Measurements from ENCODE around the gene AP4B1. TPM values are rescaled to one million over a fixed set of nuclear protein-coding genes. Genes with fewer than 3 reads are reported as not detected.
A peak's percentile ranks its signal among the peaks of the same experiment; 100 is the strongest.
"Not testable (repeated sequence)": the region's sequence is repeated elsewhere in the genome, so short reads cannot be mapped to it uniquely, and the experiment has no call there.

AP4B1 gene
- total RNA-seq: 12.2 TPM
- long read RNA-seq, transcript AP4B1-204 (10 exons, 2,818 nt): major isoform, 6 of 10 reads
- long read RNA-seq, partial matches to known transcripts: 2 of 10 reads
- long read RNA-seq, other reads (novel, unspliced or antisense): 1 of 10 reads

- intact Hi-C loops (cut with DNase I): loop anchor here (1.0 to 5.0 kb wide), 3 partner anchors 24 to 93 kb away; partner anchors contain the start of genes HIPK1 and RSBN1
- ATAC-seq (peak; percentile 99), DNase-seq (ENCODE audit: missing footprints) (peak; percentile 100)
Measured at GRCh38 chr1:113904674-113905434, at the start of gene AP4B1, which contains the start of gene DCLRE1B. TSS of gene AP4B1 (minus strand) at chr1:113904799. CDS start at chr1:113904717, 82 bp downstream. TSS of gene DCLRE1B (plus strand) at chr1:113905326. CDS start at chr1:113905587, 261 bp downstream.

- ATAC-seq (no peak), DNase-seq (ENCODE audit: missing footprints) (no peak)
- intact Hi-C loops (cut with DNase I): no loop called here
Measured at GRCh38 chr1:113951719-113952118, 47.1 kb upstream of the AP4B1 start.

- DNase-seq (ENCODE audit: missing footprints) (no peak), ATAC-seq (no peak)
- intact Hi-C loops (cut with DNase I): no loop called here
Measured at GRCh38 chr1:113950908-113951307, 46.3 kb upstream of the AP4B1 start.

GRCh38 chr1:113949007-113949406 is 44.4 kb upstream of the AP4B1 start:
- DNase-seq (ENCODE audit: missing footprints) (peak; percentile 40), ATAC-seq (no peak)
- intact Hi-C loops (cut with DNase I): no loop called here

DNA sequence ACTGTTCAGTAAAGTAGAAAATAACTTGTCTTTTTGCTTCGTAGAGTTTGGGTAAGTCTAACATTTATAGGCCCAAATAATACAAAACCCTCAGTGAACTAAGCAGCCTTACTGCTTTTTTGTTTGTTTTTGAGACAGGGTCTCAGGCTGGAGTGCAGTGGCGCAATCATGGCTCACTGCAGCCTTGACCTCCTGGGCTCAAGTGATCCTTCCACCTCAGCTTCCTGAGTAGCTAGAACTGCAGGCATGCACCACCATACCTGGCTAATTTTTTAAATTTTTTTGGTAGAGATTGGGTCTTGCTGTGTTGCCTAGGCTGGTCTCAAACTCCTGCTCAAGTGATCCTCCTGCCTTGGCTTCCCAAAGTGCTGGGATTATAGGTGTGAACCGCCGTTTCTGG is 43.6 kb upstream of the AP4B1 start:
- intact Hi-C loops (cut with DNase I); ATAC-seq; DNase-seq (ENCODE audit: missing footprints): not testable (repeated sequence)

- intact Hi-C loops (cut with DNase I): no loop called here
- no peak for ATAC-seq
- DNase-seq (ENCODE audit: missing footprints): no peak
Measured at GRCh38 chr1:113947388-113948107, 42.9 kb upstream of the AP4B1 start.

DNA sequence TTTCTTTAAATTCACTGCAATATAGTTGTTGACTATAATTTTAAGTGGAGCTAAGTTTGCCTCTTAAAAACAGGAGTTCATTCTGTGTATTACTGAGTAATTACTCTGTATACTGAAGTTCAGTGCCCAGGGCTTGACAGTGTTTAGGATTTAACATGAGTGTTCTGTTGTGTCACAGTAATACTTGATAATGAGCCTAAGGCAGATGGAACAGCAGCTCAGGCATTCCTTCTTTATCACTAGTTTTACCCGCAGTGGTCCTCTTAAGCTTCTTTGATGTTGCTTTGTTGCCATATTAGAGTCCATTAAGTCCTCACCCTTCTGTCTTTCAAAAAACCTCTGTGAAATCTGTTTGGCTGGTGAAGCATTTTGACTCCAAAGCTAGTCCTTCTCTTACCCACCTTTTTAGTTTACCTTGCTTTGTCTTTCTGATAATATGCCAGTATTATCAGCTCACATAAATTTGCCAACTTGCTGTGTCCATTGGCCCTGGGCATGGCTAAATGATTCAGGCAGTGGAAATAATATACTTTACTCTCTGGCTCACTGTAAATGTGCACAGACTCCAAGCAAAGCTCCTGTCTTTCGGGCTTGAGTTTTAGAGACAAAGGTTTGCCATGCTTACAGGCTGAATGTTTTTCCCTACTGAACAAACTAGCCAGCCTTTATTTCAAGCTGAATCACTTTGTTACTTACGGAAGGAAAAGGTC is 42.2 kb upstream of the AP4B1 start:
- DNase-seq (ENCODE audit: missing footprints) (no peak), ATAC-seq (peak; percentile 23)
- intact Hi-C loops (cut with DNase I): no loop called here

DNA sequence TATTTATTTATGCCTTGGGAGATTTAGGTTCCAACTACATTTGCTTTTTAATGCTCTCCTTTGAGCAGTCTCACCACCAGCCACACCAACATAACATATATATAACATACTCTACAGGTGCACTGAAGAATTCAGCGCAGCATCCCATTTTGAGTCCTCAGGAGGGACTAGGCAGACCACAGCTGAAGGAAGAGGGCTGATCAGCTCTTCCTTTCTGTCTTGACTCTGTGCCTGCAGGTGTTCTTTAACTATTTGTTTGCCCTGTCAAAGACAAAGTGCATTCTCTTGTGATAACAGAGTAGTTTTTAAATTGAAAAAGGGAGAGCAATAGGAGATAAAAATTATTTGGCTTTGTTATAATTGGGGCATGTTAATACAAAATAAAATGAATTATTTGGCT is 41.5 kb upstream of the AP4B1 start:
- DNase-seq (ENCODE audit: missing footprints) (no peak), ATAC-seq (no peak)
- intact Hi-C loops (cut with DNase I): no loop called here

DNA sequence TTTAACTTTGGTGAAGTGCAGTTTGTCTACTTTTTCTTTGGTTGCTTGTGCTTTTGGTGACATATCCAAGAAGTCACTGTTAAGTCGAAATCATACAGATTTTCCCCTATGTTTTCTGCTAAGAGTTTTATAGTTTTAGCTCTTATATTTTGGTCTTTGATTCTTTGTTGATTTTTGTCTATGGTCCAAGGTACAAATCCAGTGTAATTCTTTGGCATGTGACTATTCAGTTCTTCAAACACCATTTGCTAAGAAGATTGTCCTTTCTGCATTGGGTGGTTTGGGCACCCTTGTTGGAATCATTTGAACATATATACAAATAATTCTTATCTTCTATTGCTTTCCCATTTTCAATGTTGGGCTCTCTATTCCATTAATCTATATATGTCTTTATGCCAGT is 40.7 kb upstream of the AP4B1 start:
- ATAC-seq: no peak
- intact Hi-C loops (cut with DNase I): no loop called here
- no peak for DNase-seq (ENCODE audit: missing footprints)

DNA sequence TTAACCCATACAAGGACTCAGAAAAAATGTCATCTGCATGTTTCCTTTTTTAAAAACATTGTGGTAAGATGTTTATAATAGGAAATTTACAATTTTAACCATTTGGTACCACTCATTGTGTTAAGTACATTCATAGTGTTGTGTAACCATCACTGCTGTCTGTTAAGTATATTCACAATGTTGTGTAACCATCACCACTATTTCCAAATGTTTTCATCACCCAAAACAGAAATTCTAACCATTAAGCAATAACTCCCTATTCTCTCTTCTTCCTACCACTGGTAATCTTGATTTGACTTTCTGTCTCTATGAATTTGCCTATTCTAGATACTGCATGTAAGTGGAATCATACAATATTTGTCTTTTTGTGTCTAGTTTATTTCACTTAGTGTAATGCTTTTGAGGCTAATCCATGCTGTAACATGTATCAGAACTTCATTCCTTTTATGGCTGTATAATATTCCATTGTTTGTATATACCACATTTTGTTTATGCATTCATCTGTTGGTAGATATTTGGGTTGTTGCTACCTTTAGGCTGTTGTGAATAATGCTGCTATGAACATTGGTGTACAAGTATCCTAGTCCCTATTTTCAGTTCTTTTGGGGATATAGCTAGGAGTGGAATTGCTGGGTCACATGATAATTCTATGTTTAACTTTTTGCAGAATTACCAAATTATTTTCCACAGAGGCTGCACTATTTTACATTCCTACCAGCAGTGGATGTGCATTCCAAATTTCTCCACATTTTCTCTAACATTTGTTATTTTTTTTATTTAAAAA is 38.6 kb upstream of the AP4B1 start:
- DNase-seq (ENCODE audit: missing footprints): no peak
- ATAC-seq: no peak
- intact Hi-C loops (cut with DNase I): no loop called here

- DNase-seq (ENCODE audit: missing footprints): no peak
- intact Hi-C loops (cut with DNase I): no loop called here
- ATAC-seq: no peak
Measured at GRCh38 chr1:113942527-113942926, 37.9 kb upstream of the AP4B1 start.

DNA sequence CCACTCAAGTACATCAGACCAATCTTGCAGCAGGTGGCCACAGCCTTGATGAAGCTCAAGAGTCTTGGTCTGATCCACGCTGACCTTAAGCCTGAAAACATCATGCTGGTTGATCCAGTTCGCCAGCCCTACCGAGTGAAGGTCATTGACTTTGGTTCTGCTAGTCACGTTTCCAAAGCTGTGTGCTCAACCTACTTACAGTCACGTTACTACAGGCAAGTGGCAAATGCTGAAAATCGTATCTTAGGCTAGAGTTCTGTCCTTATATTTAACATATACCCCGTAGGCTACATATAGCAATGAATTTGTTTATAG is 36.6 kb upstream of the AP4B1 start:
- ATAC-seq (no peak), DNase-seq (ENCODE audit: missing footprints) (no peak)
- intact Hi-C loops (cut with DNase I): no loop called here

GRCh38 chr1:113940365-113941244 is 36.0 kb upstream of the AP4B1 start:
- intact Hi-C loops (cut with DNase I): no loop called here
- ATAC-seq: no peak
- no peak for DNase-seq (ENCODE audit: missing footprints)

- DNase-seq (ENCODE audit: missing footprints) (no peak), ATAC-seq (no peak)
- intact Hi-C loops (cut with DNase I): no loop called here
Measured at GRCh38 chr1:113938192-113938591, 33.6 kb upstream of the AP4B1 start.

- ATAC-seq: no peak
- DNase-seq (ENCODE audit: missing footprints): no peak
- intact Hi-C loops (cut with DNase I): no loop called here
Measured at GRCh38 chr1:113937146-113937545, 32.5 kb upstream of the AP4B1 start.

DNA sequence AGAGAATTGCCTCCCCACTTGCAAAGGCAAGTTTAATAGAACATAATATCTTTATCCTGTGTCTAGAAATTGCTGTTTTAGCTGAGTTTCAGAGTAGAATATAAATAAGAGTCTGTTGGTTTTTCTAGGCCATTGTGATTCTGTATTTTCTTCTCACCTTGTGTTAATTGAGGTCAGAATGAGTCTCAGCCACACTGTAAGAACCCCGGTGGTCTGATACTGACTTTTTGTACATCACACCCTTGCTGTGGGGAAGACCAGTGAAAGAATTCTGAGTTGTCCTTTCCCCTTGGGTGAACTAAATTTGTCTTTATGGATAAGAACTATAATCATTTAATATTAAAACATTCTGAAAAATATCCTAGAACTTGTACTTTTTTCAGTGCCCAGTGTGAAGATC is 31.4 kb upstream of the AP4B1 start:
- intact Hi-C loops (cut with DNase I): no loop called here
- ATAC-seq (no peak), DNase-seq (ENCODE audit: missing footprints) (no peak)

DNA sequence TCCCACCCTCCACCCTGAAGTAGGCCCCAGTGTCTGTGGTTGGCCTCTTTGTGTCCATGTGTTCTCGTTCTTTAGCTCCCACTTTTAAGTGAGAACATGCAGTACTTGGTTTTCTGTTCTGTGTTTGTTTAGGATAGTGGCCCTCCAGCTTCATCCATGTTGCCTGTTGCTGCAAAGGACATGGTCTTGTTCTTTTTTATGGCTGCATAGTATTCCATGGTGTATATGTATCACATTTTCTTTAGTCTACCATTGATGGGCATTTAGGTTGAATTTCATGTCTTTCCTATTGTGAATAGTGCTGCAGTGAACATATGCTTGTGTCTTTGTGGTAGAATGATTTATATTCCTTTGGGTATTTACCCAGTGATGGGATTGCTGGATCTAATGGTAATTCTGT is 30.6 kb upstream of the AP4B1 start:
- intact Hi-C loops (cut with DNase I): no loop called here
- no peak for DNase-seq (ENCODE audit: missing footprints)
- no peak for ATAC-seq

DNA sequence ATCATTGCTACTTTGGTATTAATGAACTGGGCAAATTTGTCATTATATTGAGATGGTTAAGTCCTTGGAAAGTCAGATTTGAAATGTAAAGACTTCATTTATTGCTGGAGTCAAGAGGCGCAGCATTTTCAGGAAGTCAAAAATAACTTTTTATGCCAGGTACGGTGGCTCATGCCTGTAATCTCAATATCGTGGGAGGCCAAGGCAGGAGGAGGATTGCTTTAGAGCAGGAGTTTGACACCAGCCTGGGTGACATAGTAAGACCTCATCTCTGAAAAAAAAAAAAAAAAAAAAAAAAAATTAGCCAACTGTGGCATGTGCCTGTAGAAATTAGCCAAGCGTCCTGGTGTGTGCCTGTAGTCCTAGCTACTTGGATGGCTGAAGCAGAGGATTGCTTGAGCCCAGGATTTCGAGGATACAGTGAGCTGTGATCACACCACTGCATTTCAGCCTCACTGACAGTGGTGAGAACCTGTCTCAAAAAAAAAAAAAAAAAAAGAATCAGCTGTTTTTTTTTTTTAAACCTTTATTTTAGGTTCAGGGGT is 30.0 kb upstream of the AP4B1 start:
- intact Hi-C loops (cut with DNase I): no loop called here
- DNase-seq (ENCODE audit: missing footprints) (no peak), ATAC-seq (no peak)
